Posterior vena cava (tissue), 2 donors: ENCODE measurements around the gene CHCHD6. TPM values are rescaled to one million over a fixed set of nuclear protein-coding genes. Genes with fewer than 3 reads are reported as not detected.

Experiments used
- DNase-seq: peaks from one replicate; pipeline ENCODE4 v3.0.0-alpha.2; 2020; ENCODE audit warnings: low spot score
- intact Hi-C, 2 donors: fragments of 100-400 bp; cut with DNase I; formaldehyde crosslinking; loops; one replicate each; pipeline versions ENCODE4 v1.14.1 to v1.14.2; 2022 to 2023
- total RNA-seq, 2 donors: library from RNA; stranded (reverse); fragmentation: NEBNext Ultra II Directional; extraction: Animal tissue kit (Norgen Biotek cat#: 25700); gene quantifications; one replicate each; pipeline ENCODE4 v1.2.1, GENCODE V29; 2021
- donor health status: DM: yes; HTN: yes; CAD: no.
- donor health status: DM: yes; HTN: yes; CAD: no.

CHCHD6 gene
- total RNA-seq, 2 donors from 2014 or later, result 7.3 to 10.1 TPM

DNA sequence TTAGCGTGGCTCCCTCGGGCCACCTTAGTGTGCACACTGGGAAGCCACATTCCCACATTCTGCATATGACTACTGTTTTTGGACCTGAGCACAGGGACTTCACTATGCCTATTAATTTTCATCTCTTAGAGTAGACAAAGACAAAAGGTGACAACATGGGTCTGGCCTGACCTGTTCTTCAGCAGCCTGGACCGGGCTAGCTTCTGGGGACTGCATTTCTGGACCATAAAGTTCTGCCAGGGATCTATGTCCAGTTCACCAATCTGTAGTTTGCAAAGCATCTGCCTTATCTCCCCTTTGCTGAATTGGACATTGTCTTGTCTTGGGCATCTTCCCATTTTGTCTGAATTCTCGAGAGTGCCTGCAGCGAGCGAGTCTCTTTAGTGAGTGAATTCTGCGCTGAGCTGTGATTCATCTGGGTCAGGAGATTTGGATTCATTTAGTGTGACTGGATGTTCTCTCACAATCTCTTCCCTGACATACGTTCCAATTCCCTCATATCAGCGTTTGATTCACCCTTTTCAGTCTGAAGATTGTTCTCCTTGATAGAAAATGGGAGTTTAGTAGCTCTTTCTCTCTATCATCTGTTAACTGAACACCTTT, 166.7 kb downstream of the CHCHD6 start:
- DNase-seq, result no peak
- intact Hi-C loops, result loop anchor here in 1 of 2 donors (5.0 to 10.0 kb wide), 2 partner anchors 1318 to 1496 kb away; partner anchors contain the start of gene ZNF148

DNA sequence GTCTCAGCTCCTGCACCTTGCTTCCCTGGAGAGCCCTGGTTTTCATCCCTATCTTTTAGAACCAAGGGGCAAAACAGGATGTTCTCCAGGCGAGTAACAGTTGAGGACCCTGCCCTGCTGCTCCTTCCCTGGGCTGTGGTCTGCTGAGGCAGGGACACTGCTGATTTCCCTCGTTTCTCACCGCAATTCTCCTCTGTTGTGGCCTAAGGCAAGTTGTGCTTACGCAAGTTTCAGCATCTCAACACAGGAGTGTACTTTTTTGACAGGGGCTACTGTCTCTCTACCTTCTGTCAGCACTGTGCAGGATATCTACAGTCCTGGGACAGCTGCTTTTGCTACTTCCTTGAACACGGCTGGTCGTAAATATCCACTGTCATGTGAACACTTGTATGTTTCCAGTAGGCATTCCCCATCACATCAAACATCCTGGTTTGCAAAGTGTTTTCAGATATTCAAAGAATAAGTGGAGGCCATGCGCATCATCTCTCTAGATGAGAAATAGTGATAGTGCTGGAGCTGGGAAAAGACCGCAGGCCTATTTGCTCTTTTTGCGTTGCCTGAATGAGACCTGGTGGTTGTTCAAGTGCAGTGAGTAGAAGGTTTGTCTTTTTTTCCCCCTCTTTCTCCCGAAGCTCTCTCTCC, 168.8 kb downstream of the CHCHD6 start:
- no peak for DNase-seq
- intact Hi-C loops, result loop anchor here in 1 of 2 donors (5.0 to 10.0 kb wide), 2 partner anchors 1321 to 1498 kb away; partner anchors contain the start of gene ZNF148

DNA sequence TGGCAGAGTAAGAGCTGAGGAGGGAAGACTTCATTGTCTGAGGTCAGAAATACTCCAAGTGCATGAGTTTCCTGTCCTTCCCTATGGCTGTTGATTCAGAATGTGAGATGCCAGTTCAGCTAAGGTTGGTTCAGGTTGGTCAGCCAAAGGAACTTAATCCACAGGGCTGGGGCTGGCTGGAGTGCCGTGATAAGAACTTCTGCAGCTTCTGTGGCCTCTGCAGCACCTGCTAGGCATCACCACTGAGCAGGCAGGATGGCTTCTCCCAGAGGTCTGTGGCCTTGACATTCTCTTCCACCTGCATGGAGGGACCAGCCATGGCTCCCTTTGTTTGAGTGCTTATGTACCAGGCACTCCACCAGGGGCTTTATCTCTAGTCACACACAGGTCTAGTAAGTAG, 169.4 kb downstream of the CHCHD6 start:
- intact Hi-C loops, result loop anchor here in 1 of 2 donors (5.0 to 10.0 kb wide), 2 partner anchors 1321 to 1499 kb away; partner anchors contain the start of gene ZNF148
- no peak for DNase-seq

DNA sequence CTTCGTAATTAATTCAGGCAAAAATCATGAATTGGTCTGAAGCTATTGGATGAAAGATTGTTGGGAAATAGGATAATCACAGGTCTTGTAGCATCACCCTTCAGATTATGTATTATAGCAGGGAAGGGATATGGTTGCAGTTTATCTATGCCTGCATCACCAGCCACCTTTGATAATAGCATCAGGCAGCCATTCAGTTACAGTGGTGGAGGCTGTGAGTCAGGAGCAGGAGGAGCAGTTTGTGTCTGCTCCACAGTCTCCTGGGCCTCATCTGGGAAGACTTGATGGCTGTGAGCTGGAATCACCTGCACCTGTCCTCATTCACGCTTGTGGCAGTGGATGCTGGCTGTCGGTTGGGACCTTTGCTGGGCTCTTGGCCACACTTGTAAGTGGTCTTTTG, 174.6 kb downstream of the CHCHD6 start:
- intact Hi-C loops, result loop anchor here in 1 of 2 donors (10.0 kb wide), 1 partner anchor 1504 kb away; the partner anchor contains the start of gene ZNF148
- no peak for DNase-seq

DNA sequence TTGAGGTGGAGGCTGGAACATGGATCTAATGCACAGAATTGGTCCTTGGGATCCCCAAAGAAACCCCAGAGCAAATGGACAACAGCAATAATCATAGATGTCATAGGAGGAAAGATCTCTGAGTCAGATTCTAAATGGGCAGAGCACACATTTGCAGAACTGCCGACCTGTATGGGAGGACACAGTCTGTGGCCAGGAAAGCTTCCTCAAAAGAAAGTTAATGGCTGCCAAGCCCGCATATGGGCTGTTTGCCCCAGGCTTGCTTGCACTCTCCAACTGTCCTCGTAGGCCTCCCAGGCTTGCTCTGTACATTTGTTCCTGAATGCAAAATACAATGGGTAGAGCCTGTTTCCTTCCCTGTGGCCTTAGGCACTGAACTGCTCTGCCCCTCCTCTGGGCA, 176.9 kb downstream of the CHCHD6 start:
- no peak for DNase-seq
- intact Hi-C loops, result no loop called here

DNA sequence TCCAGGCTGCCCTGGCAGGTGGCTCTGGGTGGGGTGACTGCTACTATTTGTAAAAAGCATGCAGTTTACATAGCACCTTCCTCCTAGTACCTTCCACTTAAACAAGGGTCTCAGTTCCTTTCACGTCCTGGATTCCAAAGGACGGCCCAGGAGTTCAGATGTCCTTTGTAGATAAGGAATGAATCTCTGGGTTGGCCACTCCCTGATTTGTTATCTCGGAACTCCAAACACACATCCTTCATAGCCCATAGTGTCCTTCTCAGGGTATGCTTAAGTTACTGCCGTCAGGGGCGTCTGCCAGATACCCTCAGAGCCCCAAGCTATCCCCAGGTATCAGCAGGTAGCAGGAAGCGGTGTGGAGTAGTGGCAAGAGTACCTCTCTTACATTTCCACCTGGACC, 177.8 kb downstream of the CHCHD6 start:
- intact Hi-C loops, result no loop called here
- DNase-seq, result no peak

DNA sequence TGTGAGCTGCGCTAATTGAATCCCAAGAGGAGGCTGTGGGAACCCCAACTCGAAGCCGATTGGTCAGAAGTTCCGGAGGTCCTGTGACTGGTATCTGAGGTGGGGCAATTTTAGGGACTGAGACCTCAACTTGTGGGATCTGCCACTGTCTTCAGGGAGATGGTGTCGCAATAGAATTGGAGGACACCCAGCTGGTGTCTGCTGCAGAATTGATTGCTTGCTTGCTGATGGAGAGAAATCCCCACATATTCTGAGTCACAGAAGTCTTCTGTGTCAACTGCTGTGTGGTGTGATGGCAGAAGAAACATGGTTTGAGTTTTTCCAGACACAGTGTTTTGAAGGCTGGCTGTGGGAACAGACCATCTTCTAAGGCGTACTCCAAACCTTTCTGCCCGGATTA, 179.2 kb downstream of the CHCHD6 start:
- intact Hi-C loops, result no loop called here
- DNase-seq, result no peak

DNA sequence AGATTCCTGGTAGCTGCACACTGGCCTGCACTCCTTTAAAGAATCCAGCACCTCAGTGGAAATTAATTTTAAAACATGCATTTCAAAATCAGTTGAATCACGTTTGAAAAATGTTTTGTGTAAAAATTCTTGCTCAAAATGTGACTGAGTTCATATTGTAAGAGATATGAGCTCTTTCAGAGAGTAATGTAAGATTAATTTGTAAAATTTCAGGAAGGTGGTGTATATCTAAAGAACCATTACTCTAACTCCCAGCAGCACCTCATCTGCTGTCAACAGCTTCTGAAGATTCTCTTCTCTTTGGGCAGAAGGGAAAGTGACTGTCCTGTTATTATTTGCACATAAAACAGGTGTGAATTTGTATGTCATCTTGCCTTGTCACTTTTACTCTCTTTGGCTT, 181.4 kb downstream of the CHCHD6 start:
- intact Hi-C loops, result no loop called here

DNA sequence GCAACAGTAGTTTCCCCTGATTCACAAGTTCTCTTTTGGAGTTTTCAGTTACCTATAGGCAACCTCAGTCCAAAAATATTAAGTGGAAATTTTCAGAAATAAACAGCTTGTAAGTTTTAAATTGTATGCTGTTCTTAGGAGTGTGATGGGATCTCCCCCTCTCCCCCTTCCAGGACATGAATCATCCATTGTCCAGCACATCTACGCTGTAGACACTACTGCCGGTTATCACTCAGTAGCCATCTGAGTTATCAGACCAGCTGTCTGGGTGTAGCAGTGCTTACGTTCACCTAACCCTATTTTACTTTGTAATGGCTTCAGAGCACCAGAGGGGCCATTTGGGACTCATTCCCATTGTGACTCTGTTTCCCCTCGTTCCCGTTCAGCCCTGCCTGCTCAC, 182.2 kb downstream of the CHCHD6 start:
- no peak for DNase-seq
- intact Hi-C loops, result no loop called here

More for the DNA sequence above, 181.4 kb downstream of the CHCHD6 start:
- no peak for DNase-seq

DNA sequence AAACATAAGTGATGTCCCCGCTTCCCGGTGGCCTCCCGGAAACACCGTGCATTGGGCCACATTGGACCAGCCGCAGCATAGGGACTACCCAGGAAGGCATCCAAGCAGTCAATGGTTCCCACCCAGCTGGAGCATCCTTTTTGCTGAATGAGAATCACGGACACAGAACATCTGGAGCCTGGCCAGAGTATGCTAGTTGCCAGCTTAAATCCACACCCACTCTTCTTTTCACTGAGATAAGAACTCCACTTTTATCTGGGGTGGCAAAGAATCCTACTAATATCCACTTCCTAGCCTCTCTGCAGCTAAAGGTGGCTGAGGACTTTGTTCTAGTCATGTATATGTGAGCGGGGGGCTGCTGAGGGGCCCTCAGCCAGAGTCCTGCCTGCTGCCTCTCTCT, 183.6 kb downstream of the CHCHD6 start:
- intact Hi-C loops, result no loop called here
- no peak for DNase-seq

DNA sequence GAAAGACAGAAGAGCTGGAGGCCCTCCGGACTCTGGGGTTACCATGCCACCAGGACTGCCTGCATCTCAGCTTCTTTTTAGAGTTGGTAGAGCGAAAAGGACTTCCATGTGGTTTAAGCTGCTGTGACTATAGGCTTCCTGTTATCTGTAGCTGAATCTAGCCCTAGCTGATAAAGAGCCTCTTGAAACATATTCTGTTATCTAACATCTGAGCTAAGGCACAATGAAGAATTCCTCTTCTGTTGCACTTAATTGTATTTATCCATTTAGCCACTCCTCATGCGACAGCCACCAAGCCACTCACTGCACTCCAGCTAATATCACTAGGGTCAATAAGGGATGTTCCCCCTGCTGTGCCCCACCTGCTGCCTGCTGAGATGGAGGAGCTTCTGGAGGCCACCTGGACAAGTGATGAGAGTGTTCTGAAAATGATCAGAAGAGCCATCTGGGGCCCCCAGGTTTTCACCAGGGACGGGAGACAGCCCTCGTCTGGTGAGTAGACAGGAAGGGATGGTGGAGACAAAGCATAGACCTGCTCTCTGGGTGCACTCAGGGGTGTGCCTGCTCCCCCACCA, 184.2 kb downstream of the CHCHD6 start:
- no peak for DNase-seq
- intact Hi-C loops, result no loop called here

DNA sequence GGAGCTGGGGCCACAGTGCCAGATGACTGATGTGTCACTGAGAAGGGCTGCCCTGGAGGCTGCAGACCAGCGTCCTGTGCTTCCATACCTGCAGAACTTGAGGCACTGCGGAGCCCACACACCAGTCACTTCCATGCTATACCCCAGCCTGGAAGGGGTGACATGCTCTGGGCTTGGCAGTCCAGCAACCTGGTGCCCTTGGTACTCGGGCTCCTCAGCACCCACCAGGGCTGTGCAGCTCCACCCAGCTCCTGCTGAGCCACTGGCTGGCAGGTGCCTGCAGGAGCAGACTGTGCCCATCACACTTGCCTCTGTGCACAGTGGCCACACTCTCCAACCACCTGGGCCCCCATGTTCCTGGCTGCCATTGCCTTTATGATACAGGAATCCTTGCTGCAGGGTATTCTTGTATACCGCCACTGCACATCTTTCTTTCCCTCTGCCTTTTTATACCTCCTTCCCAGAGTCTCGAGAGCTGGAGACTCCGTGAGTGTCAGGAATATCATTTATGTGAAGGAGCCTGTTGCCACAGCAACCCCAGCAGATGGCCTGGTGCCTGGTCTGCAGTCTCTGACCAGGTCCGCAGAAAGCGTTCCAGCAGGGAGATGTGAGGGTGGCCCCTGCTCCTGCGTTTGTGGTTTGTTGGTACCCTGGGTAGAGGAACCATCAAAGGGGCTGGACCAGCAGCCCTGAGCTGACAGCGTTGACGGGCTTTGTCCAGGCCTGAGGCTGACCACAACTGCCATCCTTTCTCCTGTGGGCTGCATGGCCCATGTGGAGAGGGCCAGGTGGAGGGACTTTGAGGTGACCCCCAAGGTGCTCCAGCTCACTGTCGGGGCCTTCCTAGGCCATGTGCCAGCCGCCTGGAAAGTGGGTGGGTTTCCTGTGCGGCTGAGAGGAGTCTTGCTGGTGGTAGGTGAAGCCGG, 185.5 kb downstream of the CHCHD6 start:
- intact Hi-C loops, result no loop called here
- no peak for DNase-seq

DNA sequence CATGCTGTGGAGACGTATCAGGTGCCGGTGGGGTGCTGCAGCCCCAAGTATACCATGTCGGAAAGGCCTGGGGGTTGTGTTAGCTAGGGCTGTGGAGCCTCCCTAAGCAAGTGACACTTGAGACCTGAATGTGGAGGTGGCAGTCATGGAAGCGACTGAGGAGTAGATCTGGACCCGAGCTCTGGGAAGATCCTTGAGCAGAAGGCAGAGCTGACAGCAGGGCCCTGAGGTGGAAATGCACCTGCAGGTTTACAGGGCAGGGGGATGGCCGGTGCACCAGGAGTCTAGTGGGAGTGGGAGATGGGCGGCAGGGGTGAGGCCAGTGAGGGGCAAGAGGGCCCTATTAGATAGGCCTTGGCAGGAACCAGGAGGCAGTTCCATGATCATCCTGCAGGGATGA, 187.1 kb downstream of the CHCHD6 start:
- intact Hi-C loops, result no loop called here
- DNase-seq, result no peak

DNA sequence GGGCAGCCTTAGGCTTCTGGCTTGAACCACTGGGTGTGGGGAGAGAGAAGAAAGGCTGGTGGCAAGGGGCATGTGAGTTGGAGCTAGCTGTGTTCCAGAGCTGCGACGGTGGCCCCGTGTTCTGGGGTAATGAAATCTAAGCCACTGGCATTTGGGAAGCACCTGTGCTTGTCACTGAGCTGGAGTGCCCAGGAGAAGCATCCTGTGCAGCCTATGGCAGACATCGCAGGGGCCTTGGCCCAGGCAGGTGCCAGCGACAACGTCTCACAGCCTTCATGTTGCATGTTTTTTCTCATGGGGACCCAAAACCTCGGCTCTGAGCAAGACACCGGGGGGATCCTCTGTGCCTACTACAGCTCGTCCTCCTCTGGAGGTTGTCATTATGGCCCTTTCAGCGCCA, 187.8 kb downstream of the CHCHD6 start:
- peak; percentile 79 for DNase-seq
- intact Hi-C loops, result no loop called here

DNA sequence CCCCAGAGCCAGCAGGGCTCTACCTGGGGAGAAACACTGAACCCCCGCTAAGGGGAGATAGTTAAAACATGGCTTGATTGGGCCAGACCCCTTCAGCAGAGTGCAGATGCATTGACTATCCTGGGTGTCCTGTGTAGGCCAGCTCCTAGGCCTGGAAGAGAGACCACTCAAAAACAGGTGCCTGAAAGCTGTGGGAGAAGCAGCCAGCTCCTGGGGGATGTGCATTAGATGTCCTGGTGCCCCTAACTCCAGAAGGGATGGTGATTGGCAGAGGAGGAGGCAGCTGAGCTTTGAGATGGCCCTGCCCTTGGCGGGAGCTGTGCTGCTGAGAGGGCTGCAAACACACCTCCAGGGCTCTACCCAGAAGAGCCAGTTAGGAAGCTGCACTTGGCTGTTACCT, 189.6 kb downstream of the CHCHD6 start:
- intact Hi-C loops, result no loop called here

DNA sequence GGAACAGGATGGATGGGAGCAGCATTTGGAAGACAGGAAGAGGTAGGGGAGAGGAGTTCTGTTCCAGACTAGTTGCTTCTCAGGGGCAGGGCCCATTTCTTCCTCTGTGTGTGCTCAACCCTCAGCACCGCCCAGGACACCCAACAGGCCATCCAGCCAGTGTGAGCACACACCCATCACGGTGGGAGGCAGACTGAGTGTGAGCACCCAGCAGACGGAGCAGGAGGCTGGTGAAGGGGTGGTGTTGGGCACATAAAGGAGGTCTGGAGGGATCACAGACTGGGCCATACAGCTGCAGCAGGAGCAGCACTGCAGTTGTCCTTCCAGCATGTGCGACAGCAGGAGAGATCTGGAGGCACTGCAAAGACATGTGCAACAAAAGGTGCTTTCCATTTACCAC, 190.4 kb downstream of the CHCHD6 start:
- intact Hi-C loops, result no loop called here
- DNase-seq, result peak; percentile 36

More for the DNA sequence above, 189.6 kb downstream of the CHCHD6 start:
- DNase-seq, result peak; percentile 62

DNA sequence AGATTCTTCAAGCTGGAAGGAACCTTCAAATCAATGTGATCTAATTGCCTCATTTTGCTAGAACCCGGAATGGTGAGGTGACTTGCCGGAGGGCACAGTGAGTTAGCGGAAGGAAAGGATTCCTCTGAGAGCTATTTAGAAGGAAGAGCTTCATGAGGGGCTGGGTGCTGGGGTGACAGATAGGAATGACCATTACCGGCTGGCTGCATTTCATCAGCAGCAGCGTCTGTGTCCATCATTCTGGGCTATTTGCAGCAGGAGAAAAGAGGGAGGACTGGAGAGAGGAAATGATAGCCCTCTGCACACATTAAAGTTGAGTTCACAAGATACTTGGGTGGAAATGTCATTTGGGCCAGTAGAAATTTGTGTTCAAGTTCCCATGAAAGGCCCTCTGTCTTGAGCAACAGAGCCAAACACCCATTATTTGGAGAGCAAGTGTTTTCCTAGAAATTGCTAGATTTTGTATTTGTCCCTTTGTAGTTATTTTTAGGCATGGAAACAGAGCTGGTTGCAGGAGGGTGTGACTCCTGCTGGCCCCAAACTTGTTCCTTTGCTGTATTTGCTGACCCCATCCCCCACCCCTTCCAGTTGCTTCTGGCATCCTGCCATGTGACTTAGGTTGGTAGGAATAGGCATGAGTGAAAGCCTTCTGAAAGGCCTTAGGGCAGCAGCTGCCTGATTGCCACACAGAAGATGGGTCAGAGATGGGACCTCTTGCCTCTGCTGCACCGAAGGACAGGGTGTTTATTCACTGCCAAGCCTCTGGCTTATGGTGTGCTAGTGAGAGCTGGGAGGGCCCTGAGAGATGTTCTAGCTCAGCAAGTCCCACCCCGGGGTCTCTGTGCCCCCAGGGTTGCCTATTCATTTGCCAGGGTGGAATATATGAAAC, 191.4 kb downstream of the CHCHD6 start:
- DNase-seq, result peak; percentile 78
- intact Hi-C loops, result no loop called here

DNA sequence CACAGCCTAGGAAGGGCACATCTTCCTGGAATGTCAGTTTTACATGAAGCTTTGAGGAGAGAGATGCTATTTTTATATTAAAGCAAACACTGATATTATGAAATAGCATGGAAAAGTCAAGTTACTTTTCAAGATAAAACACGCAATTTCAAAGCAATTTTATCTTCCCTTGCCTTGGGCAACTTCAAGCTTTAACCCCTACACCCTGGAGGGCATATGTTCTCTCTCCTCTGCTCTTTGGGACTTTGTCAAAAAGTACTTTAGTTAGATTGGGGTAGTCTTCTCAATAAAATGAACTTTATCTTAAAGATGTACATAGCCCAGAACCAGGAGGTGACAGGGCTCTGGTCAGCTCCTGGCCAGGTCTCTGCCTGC, 192.0 kb downstream of the CHCHD6 start:
- intact Hi-C loops, result no loop called here
- DNase-seq, result peak; percentile 14

DNA sequence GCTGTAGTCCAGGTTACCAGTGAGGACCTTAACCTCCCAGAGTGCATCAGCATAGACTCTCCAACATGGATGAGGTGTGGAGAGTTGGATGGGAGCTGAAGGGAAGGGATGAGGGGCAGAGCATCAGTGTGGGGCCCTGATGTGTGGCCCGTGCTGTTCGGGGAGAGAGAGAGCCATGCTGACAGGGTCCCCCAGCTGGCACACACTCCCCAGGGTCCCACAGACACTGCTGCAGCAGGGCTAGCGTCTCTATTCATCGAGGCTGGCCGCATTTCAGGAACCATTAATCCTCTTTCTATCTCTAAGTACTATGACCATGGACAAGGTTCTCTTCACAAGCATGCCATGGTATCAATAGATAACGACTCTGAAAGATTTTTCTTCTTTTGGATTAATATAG, 192.9 kb downstream of the CHCHD6 start:
- intact Hi-C loops, result no loop called here
- peak; percentile 66 for DNase-seq
